Astrocyte of the cerebellum (primary cell): ENCODE data around the gene NDUFA6.

Experiments used
- DNase-seq: peaks from one replicate; pipeline ENCODE4 v3.0.0-alpha.2; 2011; ENCODE audit warnings: low read depth
- H3K4me3 ChIP-seq: 2 replicates; pipeline ENCODE4 v1.5.1; 2011; ENCODE audit warnings: mild to moderate bottlenecking, low read depth, low read length, moderate library complexity
- CTCF ChIP-seq: IDR thresholded peaks from 2 replicates; pipeline ENCODE4 v1.5.1; 2012; ENCODE audit warnings: low read length, low read depth, moderate library complexity, mild to moderate bottlenecking; ENCODE audit errors: missing control alignments
- in situ Hi-C: cut with HindIII; loops from 2 replicates; pipeline ENCODE4 v1.10.0; 2017; ENCODE audit warnings: low sequenced_read_pairs

NDUFA6 gene

GRCh38 chr22:42061041-42061440 is 29.5 kb downstream of the NDUFA6 start:
- in situ Hi-C loops = no loop called here
- H3K4me3 ChIP-seq = no peak overlapping the region
- no peak for DNase-seq
- no peak for TF ChIP-seq CTCF

- in situ Hi-C loops = no loop called here
- TF ChIP-seq CTCF = no peak
- no peak overlapping the region for H3K4me3 ChIP-seq
- no peak for DNase-seq
Measured at GRCh38 chr22:42060489-42060888, 30.1 kb downstream of the NDUFA6 start.

GRCh38 chr22:42056757-42057511 is 33.6 kb downstream of the NDUFA6 start:
- H3K4me3 ChIP-seq = no peak overlapping the region
- no peak for DNase-seq
- in situ Hi-C loops = no loop called here
- TF ChIP-seq CTCF = no peak

- in situ Hi-C loops = no loop called here
- H3K4me3 ChIP-seq = no peak overlapping the region
- TF ChIP-seq CTCF = no peak
- DNase-seq = no peak
Measured at GRCh38 chr22:42052765-42053164, 37.8 kb downstream of the NDUFA6 start.

- DNase-seq = no peak
- no peak overlapping the region for H3K4me3 ChIP-seq
- no peak for TF ChIP-seq CTCF
- in situ Hi-C loops = no loop called here
Measured at GRCh38 chr22:42050641-42051180, 39.9 kb downstream of the NDUFA6 start.

- no peak overlapping the region for H3K4me3 ChIP-seq
- no peak for TF ChIP-seq CTCF
- no peak for DNase-seq
- in situ Hi-C loops = no loop called here
Measured at GRCh38 chr22:42041784-42042183, 48.8 kb downstream of the NDUFA6 start.
